Smooth muscle cell (in vitro differentiated cells): ENCODE results near the gene ELAVL2. TPM values are rescaled to one million over a fixed set of nuclear protein-coding genes. Genes with fewer than 3 reads are reported as not detected.

ENCODE experiments used
- DNase-seq: peaks from one replicate; lab custom pipeline; 2025; ENCODE audit not compliant: unreplicated experiment; lab: John Stamatoyannopoulos, UW
- H2AFZ ChIP-seq: fragments of 200-600 bp; sonication (generic); 2 replicates; pipeline ENCODE4 v1.6.0; 2016; ENCODE audit warnings: antibody characterized with exemption, low read depth, mild to moderate bottlenecking
- H3F3A ChIP-seq: fragments of 200-600 bp; sonication (generic); 2 replicates; pipeline ENCODE4 v1.6.0; 2017; ENCODE audit warnings: antibody characterized with exemption, low read depth
- H3K27ac ChIP-seq: fragments of 200-600 bp; sonication (generic); 2 replicates; pipeline ENCODE4 v1.5.1; 2016; ENCODE audit warnings: low read depth, mild to moderate bottlenecking
- H3K27me3 ChIP-seq: fragments of 200-600 bp; sonication (generic); 2 replicates; pipeline ENCODE4 v1.6.1; 2016; ENCODE audit warnings: low read depth, mild to moderate bottlenecking
- H3K36me3 ChIP-seq: fragments of 200-600 bp; sonication (generic); 2 replicates; pipeline ENCODE4 v1.5.1; 2016; ENCODE audit warnings: low read depth
- H3K4me1 ChIP-seq: fragments of 200-600 bp; sonication (generic); 2 replicates; pipeline ENCODE4 v1.5.1; 2016; ENCODE audit warnings: low read depth
- H3K4me2 ChIP-seq: fragments of 200-600 bp; sonication (generic); 2 replicates; pipeline ENCODE4 v1.6.0; 2016; ENCODE audit warnings: mild to moderate bottlenecking
- H3K4me3 ChIP-seq: fragments of 200-600 bp; sonication (generic); 2 replicates; pipeline ENCODE4 v1.5.1; 2016; ENCODE audit warnings: mild to moderate bottlenecking
- H3K79me2 ChIP-seq: fragments of 200-600 bp; sonication (generic); 2 replicates; pipeline ENCODE4 v1.6.0; 2016; ENCODE audit warnings: low read depth, mild to moderate bottlenecking
- H3K9ac ChIP-seq: fragments of 200-600 bp; sonication (generic); 2 replicates; pipeline ENCODE4 v1.6.0; 2016; ENCODE audit warnings: low read depth
- H3K9me3 ChIP-seq: fragments of 200-600 bp; sonication (generic); replicated peaks from 2 replicates; pipeline ENCODE4 v1.5.1; 2016; ENCODE audit warnings: low read depth
- H4K20me1 ChIP-seq: fragments of 200-600 bp; sonication (generic); 2 replicates; pipeline ENCODE4 v1.6.0; 2016; ENCODE audit warnings: low read depth
- WGBS: methylation state at CpG from one replicate; pipeline ENCODE4 v1.1.7; 2016; ENCODE audit warnings: low lambda C conversion rate; 5-methylcytosine and 5-hydroxymethylcytosine counted together
- polyA plus RNA-seq: library from polyadenylated mRNA; unstranded; fragments of >200 nt; fragmentation: Nextera tagmentation; extraction: Ambion mirVana; gene quantifications from 2 replicates; pipeline ENCODE4 v1.2.1, GENCODE V29; 2016
- total RNA-seq: library from RNA; depleted of rRNA; stranded (reverse); fragments of >200 nt; gene quantifications from 2 replicates; pipeline ENCODE4 v1.2.3, GENCODE V29; 2014
- TF ChIP-seq, protein P1 (sequence below): fragments of 200-600 bp; sonication (generic); IDR thresholded peaks from 2 replicates; pipeline ENCODE4 v1.5.1; 2017; ENCODE audit warnings: borderline replicate concordance, mild to moderate bottlenecking, antibody characterized with exemption; ENCODE audit not compliant: insufficient read depth, poor library complexity, severe bottlenecking

The ELAVL2 gene
- total and polyA plus RNA-seq, 2 experiments from 2014 or later, result 5.6 TPM; not detected in 1

DNA sequence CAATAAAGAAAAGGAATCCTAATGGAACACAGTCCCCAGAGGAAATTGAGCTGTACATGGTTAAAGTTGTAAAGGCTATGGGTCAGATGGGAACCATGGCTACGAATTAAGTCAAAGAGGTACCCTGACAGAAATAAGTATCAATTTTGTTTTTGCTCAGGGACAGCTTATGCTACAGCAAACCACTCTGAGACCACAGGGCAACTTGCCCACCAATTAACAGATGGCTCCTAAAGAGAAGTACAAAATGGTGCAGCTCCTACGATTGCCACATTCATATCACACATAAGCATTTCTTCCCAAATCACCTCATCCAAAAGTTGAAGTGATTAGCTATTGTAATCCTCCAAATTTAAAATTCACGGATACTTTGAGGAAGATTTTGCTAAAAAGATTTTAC, 83.0 kb downstream of the ELAVL2 start:
- WGBS, result 93% methylated on average over 3 of the region's 3 CpGs
- H2AFZ ChIP-seq, result no peak overlapping the region
- no peaks in the 10 kb centered on the region for H3K79me2 ChIP-seq
- no peaks in the 10 kb centered on the region for H3K36me3 ChIP-seq
- peaks cover 15% of the 10 kb centered on the region for H3K4me1 ChIP-seq
- no peak overlapping the region for H3K27ac ChIP-seq
- H4K20me1 ChIP-seq, result no peaks in the 10 kb centered on the region
- no peak overlapping the region for H3K4me3 ChIP-seq
- TF ChIP-seq, protein P1, sequence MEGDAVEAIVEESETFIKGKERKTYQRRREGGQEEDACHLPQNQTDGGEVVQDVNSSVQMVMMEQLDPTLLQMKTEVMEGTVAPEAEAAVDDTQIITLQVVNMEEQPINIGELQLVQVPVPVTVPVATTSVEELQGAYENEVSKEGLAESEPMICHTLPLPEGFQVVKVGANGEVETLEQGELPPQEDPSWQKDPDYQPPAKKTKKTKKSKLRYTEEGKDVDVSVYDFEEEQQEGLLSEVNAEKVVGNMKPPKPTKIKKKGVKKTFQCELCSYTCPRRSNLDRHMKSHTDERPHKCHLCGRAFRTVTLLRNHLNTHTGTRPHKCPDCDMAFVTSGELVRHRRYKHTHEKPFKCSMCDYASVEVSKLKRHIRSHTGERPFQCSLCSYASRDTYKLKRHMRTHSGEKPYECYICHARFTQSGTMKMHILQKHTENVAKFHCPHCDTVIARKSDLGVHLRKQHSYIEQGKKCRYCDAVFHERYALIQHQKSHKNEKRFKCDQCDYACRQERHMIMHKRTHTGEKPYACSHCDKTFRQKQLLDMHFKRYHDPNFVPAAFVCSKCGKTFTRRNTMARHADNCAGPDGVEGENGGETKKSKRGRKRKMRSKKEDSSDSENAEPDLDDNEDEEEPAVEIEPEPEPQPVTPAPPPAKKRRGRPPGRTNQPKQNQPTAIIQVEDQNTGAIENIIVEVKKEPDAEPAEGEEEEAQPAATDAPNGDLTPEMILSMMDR, result no peak
- H3K9me3 ChIP-seq, result no peaks in the 10 kb centered on the region
- DNase-seq, result no peak
- H3K4me2 ChIP-seq, result no peak overlapping the region
- H3K9ac ChIP-seq, result no peak overlapping the region
- no peaks in the 10 kb centered on the region for H3K27me3 ChIP-seq
- H3F3A ChIP-seq, result peaks cover 3% of the 10 kb centered on the region

DNA sequence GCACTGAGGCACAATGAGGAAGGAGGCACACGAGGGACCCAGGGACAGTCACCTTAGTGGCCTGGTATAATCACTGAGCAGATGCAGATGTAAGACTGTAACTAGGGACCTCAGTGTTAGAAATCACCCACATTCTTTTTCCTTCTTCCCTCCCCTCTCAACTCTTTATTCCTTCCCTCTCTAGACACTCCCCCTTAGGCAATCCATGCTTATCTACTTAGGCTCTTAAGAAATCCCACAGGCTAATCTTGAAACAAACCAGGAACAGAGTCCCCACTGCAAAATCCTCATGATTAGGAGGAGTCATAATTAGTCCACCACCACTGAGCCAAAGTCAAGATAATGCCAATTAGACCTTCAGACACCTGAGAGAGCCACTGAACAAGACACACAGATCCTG, 84.7 kb downstream of the ELAVL2 start:
- Histone ChIP-seq H3K9ac (no peak overlapping the region), H3F3A (peaks cover 3% of the 10 kb centered on the region), H3K4me2 (no peak overlapping the region), H2AFZ (no peak overlapping the region), H3K36me3 (no peaks in the 10 kb centered on the region), H3K4me3 (no peak overlapping the region), H3K79me2 (no peaks in the 10 kb centered on the region), H4K20me1 (no peaks in the 10 kb centered on the region), H3K27me3 (no peaks in the 10 kb centered on the region), H3K27ac (no peak overlapping the region), H3K9me3 (no peaks in the 10 kb centered on the region), H3K4me1 (peaks cover 15% of the 10 kb centered on the region)
- TF ChIP-seq, protein P1, result no peak
- 20% methylated on average over 1 of the region's 1 CpG for WGBS
- DNase-seq, result no peak

DNA sequence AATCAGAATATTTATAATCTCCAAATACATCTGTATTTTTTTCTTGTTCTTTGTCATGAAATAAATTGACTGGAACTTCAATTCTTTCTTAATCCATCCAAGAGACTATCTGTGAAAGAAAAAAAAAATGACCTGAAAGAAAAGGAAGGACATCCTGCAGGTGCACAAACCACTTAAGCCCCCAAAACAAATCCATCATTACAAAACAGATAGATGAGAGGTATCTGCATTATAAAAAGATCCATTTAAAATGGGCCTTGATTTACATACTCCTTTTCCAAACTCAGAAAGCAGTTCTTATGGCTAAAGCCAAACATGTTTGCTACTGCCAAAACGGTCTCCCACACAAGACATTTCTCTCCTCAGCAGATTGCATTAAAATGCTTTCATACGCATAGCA, 85.5 kb downstream of the ELAVL2 start:
- no peak overlapping the region for H3K27ac ChIP-seq
- no peaks in the 10 kb centered on the region for H4K20me1 ChIP-seq
- no peak overlapping the region for H3K9ac ChIP-seq
- no peak for DNase-seq
- peaks cover 18% of the 10 kb centered on the region for H3K4me1 ChIP-seq
- no peak overlapping the region for H3K4me3 ChIP-seq
- H2AFZ ChIP-seq, result no peak overlapping the region
- no peaks in the 10 kb centered on the region for H3K36me3 ChIP-seq
- H3K79me2 ChIP-seq, result no peaks in the 10 kb centered on the region
- H3K4me2 ChIP-seq, result no peak overlapping the region
- WGBS, result 74% methylated on average over 2 of the region's 2 CpGs
- H3K9me3 ChIP-seq, result no peaks in the 10 kb centered on the region
- peaks cover 3% of the 10 kb centered on the region for H3F3A ChIP-seq
- TF ChIP-seq, protein P1, result no peak
- no peaks in the 10 kb centered on the region for H3K27me3 ChIP-seq

DNA sequence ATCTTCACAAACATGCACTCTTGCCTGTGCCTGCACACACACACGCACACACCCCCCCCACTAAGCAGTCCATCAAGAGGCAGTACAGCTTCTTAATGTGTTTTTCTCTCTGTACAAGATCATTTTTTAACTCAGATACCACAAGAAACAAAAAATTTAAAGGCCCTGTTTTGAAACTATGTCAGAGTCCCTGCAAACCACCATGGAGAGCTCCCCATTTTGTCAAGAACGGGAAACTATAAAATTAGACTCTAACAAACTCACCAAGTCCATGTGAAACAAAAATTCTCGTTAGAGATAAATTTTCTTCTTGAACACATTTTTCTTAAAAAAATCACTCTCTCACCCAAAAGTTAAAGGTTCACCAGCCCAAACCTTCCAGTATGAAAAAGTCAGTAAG, 86.3 kb downstream of the ELAVL2 start:
- H3K9me3 ChIP-seq, result no peaks in the 10 kb centered on the region
- no peak overlapping the region for H3K4me3 ChIP-seq
- no peaks in the 10 kb centered on the region for H3K79me2 ChIP-seq
- H2AFZ ChIP-seq, result no peak overlapping the region
- H3K36me3 ChIP-seq, result no peaks in the 10 kb centered on the region
- peaks cover 18% of the 10 kb centered on the region for H3K4me1 ChIP-seq
- 72% methylated on average over 3 of the region's 3 CpGs for WGBS
- H3K4me2 ChIP-seq, result no peak overlapping the region
- no peaks in the 10 kb centered on the region for H3K27me3 ChIP-seq
- TF ChIP-seq, protein P1, result no peak
- no peak overlapping the region for H3K27ac ChIP-seq
- no peak for DNase-seq
- H3K9ac ChIP-seq, result no peak overlapping the region
- no peaks in the 10 kb centered on the region for H4K20me1 ChIP-seq
- H3F3A ChIP-seq, result peaks cover 3% of the 10 kb centered on the region
